Hindlimb muscle (tissue), 1 donor: Measurements from ENCODE around the gene RRP36. TPM values are rescaled to one million over a fixed set of nuclear protein-coding genes. Genes with fewer than 3 reads are reported as not detected.

Source experiments
- DNase-seq: peaks from one replicate; pipeline ENCODE4 v3.0.0-alpha.2; 2013
- polyA plus RNA-seq: library from polyadenylated mRNA; unstranded; fragments of 120-200 nt; gene quantifications from one replicate; pipeline ENCODE4 v1.2.1, GENCODE V29; 2013; ENCODE audit not compliant: insufficient read length

Gene RRP36
- polyA plus RNA-seq, 1 donor, result 43.6 TPM

- DNase-seq, result no peak
Measured at GRCh38 chr6:43070028-43070632, 48.7 kb downstream of the RRP36 start.

- no peak for DNase-seq
Measured at GRCh38 chr6:43074847-43075669, 53.6 kb downstream of the RRP36 start.

- DNase-seq, result peak; percentile 83
Measured at GRCh38 chr6:43075670-43076463, 54.4 kb downstream of the RRP36 start, which contains the start of gene PTK7. Gene PTK7 (plus strand): TSS chr6:43076314. CDS start chr6:43076489, 175 bp downstream.

GRCh38 chr6:43076464-43077332 lies 55.3 kb downstream of the RRP36 start:
- DNase-seq, result peak; percentile 28

- no peak for DNase-seq
Measured at GRCh38 chr6:43077333-43077809, 55.9 kb downstream of the RRP36 start.

- DNase-seq, result no peak
Measured at GRCh38 chr6:43077981-43078511, 56.6 kb downstream of the RRP36 start.

- no peak for DNase-seq
Measured at GRCh38 chr6:43078691-43079090, 57.3 kb downstream of the RRP36 start.

Other genes with a start within 250 kb of the RRP36 start
- 14.5 TPM for gene BICRAL, start 239.6 kb upstream of the RRP36 start, polyA plus RNA-seq
- gene RPL7L1, start 142.0 kb upstream of the RRP36 start, polyA plus RNA-seq, result 71.8 TPM
- gene PTCRA, start 105.6 kb upstream of the RRP36 start, polyA plus RNA-seq, result not detected
- 29.5 TPM for gene CNPY3, start 92.1 kb upstream of the RRP36 start, polyA plus RNA-seq
- 0.49 TPM for gene GNMT, start 60.9 kb upstream of the RRP36 start, polyA plus RNA-seq
- gene PEX6, start 42.4 kb upstream of the RRP36 start, polyA plus RNA-seq, result 20.9 TPM
- 47.7 TPM for gene PPP2R5D, start 37.1 kb upstream of the RRP36 start, polyA plus RNA-seq
- gene MEA1, start 7.7 kb upstream of the RRP36 start, polyA plus RNA-seq, result 38.2 TPM
- gene KLHDC3, start 7.4 kb upstream of the RRP36 start, polyA plus RNA-seq, result 245 TPM
- gene CUL7, start 32.2 kb downstream of the RRP36 start, polyA plus RNA-seq, result 52.6 TPM
- gene MRPL2, start 37.8 kb downstream of the RRP36 start, polyA plus RNA-seq, result 45.6 TPM
- gene KLC4, start 38.0 kb downstream of the RRP36 start, polyA plus RNA-seq, result 28.5 TPM
- gene PTK7, start 54.7 kb downstream of the RRP36 start, polyA plus RNA-seq, result 53.6 TPM
- 48.6 TPM for gene SRF, start 149.6 kb downstream of the RRP36 start, polyA plus RNA-seq
- gene CUL9, start 160.6 kb downstream of the RRP36 start, polyA plus RNA-seq, result 20.2 TPM
- gene DNPH1, start 207.9 kb downstream of the RRP36 start, polyA plus RNA-seq, result 20.3 TPM
- gene TTBK1, start 221.9 kb downstream of the RRP36 start, polyA plus RNA-seq, result 0.10 TPM